IPS DF 6.9 (cell line): ENCODE data around the gene RARA.

Source experiments
- DNase-seq: peaks from one replicate; pipeline ENCODE4 v3.0.0-alpha.2; 2013; ENCODE audit warnings: low read depth, low spot score
- H3K27ac ChIP-seq: one replicate; pipeline ENCODE4 v1.5.1; 2013; ENCODE audit warnings: low read length, control low read depth
- H3K27me3 ChIP-seq: 2 replicates; pipeline ENCODE4 v1.6.1; 2013; ENCODE audit warnings: mild to moderate bottlenecking, low read length; ENCODE audit not compliant: control insufficient read depth, insufficient read depth
- H3K36me3 ChIP-seq: 2 replicates; pipeline ENCODE4 v1.6.1; 2013; ENCODE audit warnings: low read length; ENCODE audit not compliant: control insufficient read depth, insufficient read depth
- H3K4me1 ChIP-seq: 2 replicates; pipeline ENCODE4 v1.6.1; 2013; ENCODE audit warnings: low read length; ENCODE audit not compliant: control insufficient read depth, insufficient read depth
- H3K4me3 ChIP-seq: 2 replicates; pipeline ENCODE4 v1.5.1; 2013; ENCODE audit warnings: mild to moderate bottlenecking, low read length
- H3K9me3 ChIP-seq: 2 replicates; pipeline ENCODE4 v1.6.1; 2013; ENCODE audit warnings: low read length, inconsistent platforms; ENCODE audit not compliant: control insufficient read depth, insufficient read depth
- WGBS: extraction: QIAGEN DNeasy Blood & Tissue Kit; methylation state at CpG from one replicate; pipeline ENCODE4 v1.1.7; 2013; ENCODE audit warnings: mixed read lengths, missing lambda C conversion rate; ENCODE audit not compliant: insufficient read length, insufficient coverage; 5-methylcytosine and 5-hydroxymethylcytosine counted together

The RARA gene

GRCh38 chr17:40321961-40322357 is 13.0 kb downstream of the RARA start:
- WGBS, result no CpG with 5 or more reads among the region's 4 CpGs
- no peak for DNase-seq
- H3K27me3 ChIP-seq, result no peaks in the 10 kb centered on the region; the same call in 1 of the 2 replicates
- no peak overlapping the region for H3K4me3 ChIP-seq
- H3K4me1 ChIP-seq, result peaks cover 13% of the 10 kb centered on the region
- no peaks in the 10 kb centered on the region for H3K36me3 ChIP-seq
- H3K9me3 ChIP-seq, result no peaks in the 10 kb centered on the region
- no peak overlapping the region for H3K27ac ChIP-seq

GRCh38 chr17:40322358-40323315 is 13.7 kb downstream of the RARA start:
- Histone ChIP-seq H3K36me3 (no peaks in the 10 kb centered on the region), H3K4me3 (no peak overlapping the region), H3K27me3 (no peaks in the 10 kb centered on the region; the same call in 1 of the 2 replicates), H3K4me1 (peaks cover 13% of the 10 kb centered on the region), H3K9me3 (no peaks in the 10 kb centered on the region), H3K27ac (no peak overlapping the region)
- DNase-seq, result no peak
- no CpG with 5 or more reads among the region's 19 CpGs for WGBS

DNA sequence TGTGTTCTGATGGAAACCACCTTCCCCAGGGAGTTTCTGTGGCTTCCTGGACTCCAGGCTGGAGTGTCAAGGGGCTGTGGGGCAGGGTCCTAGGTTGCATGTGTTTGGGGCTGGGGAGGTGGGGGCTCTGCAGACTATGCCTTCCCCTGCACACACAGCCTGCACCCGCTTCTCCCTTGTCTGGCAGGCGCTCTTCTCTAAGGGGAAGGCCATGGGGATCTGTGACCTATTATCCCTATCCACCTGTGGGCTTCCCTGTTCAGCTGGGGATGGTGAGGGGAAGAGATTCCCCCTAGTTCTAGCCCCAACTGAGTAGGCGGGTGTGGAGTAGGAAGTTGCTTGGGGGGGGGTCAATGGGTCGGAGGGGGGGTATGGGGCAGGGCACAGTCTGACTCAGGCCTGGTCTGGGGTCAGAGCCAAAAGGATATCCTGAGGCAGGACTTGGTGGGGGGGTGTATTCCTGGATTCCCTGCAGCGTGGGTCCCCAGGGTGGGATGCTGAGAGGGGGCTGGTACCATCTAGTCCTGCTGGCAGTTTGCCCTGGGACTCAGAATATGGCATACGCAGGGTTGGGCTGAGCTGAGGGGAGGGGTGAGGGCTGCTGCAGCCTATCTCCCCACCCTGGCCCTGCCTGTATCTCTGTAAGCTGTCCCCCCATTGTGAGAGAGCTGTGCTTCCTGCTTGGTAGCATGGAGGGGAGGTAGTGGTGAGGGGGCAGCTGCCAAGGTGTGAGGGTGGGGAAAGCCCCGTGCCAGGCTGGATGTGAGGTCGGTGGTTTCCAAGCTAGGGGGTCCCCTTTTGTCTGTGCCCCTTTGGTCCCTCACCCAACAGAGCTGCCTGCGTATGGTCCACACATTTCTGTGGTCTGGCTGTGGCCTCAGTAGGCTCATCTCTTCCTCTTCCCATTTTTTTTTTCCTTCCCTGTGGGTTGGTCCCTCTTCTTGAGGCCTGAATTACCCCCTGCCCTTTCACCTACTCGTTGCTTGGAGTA is 14.7 kb downstream of the RARA start:
- WGBS, result no CpG with 5 or more reads among the region's 10 CpGs
- H3K27me3 ChIP-seq, result no peaks in the 10 kb centered on the region; the same call in 1 of the 2 replicates
- DNase-seq, result no peak
- peaks cover 13% of the 10 kb centered on the region for H3K4me1 ChIP-seq
- no peak overlapping the region for H3K27ac ChIP-seq
- no peaks in the 10 kb centered on the region for H3K9me3 ChIP-seq
- H3K4me3 ChIP-seq, result no peak overlapping the region
- no peaks in the 10 kb centered on the region for H3K36me3 ChIP-seq

DNA sequence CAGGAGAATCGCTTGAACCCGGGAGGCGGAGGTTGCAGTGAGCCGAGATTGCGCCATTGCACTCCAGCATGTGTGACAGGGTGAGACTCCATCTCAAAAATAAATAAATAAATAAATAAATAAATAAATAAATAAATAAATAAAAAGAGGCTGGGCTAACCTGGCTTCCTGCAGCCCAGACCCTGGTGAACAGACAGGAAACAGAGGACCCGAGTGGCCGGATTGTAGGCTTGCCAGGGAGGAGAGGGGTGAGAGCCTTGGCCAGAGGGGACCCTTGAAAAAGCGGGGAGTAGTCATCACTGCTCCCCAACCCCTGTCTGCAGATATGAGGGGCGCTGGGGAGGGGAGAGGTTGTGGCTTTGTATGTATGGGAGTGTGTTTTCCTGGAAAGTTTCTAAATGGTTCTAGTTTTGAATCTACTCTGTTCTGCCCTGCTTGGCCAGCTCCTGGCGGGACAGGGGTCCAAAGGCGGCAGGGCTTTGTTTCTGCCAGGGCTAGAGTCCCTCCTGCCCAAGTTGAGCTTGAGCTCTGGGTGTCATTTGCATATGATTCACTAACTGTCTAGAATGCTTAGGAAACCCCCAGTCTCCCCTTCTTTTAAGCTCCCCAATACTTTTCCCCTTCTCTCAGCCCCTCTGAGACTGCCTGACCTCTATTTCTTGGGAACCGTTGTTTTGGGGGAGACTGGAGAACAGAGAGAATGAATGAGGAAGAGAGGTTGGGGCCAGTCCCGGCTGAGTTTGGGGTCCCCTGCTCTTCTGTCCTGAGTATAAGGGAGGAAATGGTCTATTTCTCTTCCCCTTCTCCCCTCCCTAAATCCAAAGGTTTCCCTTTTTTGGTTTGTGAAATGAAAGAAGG is 16.4 kb downstream of the RARA start:
- Histone ChIP-seq H3K4me3 (no peak overlapping the region), H3K27ac (no peak overlapping the region), H3K9me3 (no peaks in the 10 kb centered on the region), H3K27me3 (no peaks in the 10 kb centered on the region), H3K36me3 (no peaks in the 10 kb centered on the region), H3K4me1 (peaks cover 10% of the 10 kb centered on the region)
- no peak for DNase-seq
- no CpG with 5 or more reads among the region's 13 CpGs for WGBS

DNA sequence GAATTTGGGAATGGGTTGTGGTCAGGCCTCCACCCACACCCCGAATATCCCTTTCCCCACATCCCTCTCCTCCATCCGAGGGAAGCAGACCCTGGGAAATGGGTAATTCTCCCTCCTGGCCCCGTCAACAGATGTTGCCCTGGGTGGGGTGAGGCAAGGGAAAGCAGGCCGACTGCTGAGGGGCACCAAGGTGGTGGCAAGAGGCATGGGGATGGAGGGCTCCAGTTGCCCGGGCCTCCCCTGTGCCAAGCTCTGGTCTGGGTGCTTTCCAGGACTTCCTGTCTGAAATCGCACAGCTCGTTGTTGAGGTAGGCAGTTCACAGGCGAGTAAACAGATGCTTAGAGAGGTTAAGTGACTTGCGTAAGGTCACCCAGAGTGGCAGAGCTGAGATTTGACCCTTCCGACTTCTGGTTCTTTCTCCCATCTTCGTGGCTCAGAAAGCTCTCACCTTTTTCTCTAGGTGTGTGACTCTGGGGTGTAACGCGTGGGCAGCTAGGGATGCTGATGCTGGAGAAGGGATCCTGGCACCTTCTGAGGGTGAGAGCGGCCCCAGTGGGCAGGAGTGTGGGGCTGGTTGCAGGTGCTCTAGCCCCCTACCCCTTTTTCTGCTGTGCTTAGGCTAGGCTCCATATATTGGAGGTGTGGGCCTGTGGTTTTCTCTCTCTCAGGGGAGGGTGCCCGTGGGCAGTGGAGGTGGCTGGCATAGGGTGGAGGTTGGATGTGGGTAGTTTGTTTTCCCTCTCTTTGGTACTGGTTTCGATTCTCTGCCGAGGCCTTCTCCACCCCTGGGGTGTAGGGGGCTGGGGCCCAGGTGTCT is 17.2 kb downstream of the RARA start:
- Histone ChIP-seq H3K4me1 (peaks cover 7% of the 10 kb centered on the region), H3K27ac (no peak overlapping the region), H3K4me3 (no peak overlapping the region)

GRCh38 chr17:40326832-40327199 is 17.8 kb downstream of the RARA start:
- no peak for DNase-seq
- Histone ChIP-seq H3K27ac (no peak overlapping the region), H3K4me3 (no peak overlapping the region), H3K4me1 (peaks cover 7% of the 10 kb centered on the region), H3K27me3 (no peaks in the 10 kb centered on the region), H3K36me3 (0 out of 2 replicates have a peak, but pooled peaks cover 2% of the 10 kb centered on the region), H3K9me3 (no peaks in the 10 kb centered on the region)
- no CpG with 5 or more reads among the region's 1 CpG for WGBS

More for the DNA sequence above, 17.2 kb downstream of the RARA start:
- H3K36me3 ChIP-seq, result 0 out of 2 replicates have a peak, but pooled peaks cover under 1% of the 10 kb centered on the region
- DNase-seq, result no peak
- no CpG with 5 or more reads among the region's 17 CpGs for WGBS
- no peaks in the 10 kb centered on the region for H3K27me3 ChIP-seq
- H3K9me3 ChIP-seq, result no peaks in the 10 kb centered on the region

- Histone ChIP-seq H3K27ac (no peak overlapping the region), H3K9me3 (no peaks in the 10 kb centered on the region), H3K4me3 (no peak overlapping the region), H3K4me1 (peaks cover 4% of the 10 kb centered on the region), H3K36me3 (0 out of 2 replicates have a peak, but pooled peaks cover 2% of the 10 kb centered on the region), H3K27me3 (no peaks in the 10 kb centered on the region)
- no peak for DNase-seq
- WGBS, result no CpG with 5 or more reads among the region's 4 CpGs
These were observed 18.3 kb downstream of the RARA start for GRCh38 chr17:40327244-40327729.

DNA sequence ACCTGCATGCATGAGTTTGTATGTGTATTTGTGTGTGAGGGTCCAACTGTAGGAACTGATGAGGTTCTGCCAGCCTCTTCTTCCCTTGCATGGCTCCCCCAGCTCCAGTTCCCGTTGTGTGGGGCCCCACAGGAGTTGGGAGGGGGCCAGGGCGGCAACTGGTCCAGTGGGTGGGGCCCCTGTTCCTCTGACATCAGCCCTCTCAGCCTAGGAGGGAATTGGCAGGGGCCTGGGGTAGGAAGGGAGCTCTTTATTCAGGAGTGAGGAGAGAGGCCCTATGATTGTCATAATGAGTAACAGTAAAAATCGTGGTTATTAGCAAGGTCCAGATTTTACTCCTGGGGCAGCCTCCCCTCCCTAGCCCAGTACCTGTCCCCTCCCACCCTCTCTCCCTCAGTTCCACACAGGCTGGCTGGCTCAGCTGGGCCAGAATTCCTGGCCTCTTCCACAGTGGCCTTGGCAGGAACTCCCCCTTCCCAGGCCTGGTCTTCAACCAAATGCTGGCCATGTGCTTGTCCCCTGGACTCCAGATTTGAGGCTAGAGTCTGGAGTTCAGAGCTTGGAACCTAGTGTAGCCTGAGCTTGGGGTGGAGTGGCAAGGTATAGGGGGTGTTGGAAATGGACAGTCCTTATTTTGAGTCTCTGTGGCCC is 18.9 kb downstream of the RARA start:
- DNase-seq, result no peak
- no peak overlapping the region for H3K4me3 ChIP-seq
- H3K4me1 ChIP-seq, result peaks cover under 1% of the 10 kb centered on the region; the same call in 1 of the 2 replicates
- H3K27ac ChIP-seq, result no peak overlapping the region
- WGBS, result no CpG with 5 or more reads among the region's 3 CpGs
- H3K36me3 ChIP-seq, result 0 out of 2 replicates have a peak, but pooled peaks cover 2% of the 10 kb centered on the region
- no peaks in the 10 kb centered on the region for H3K9me3 ChIP-seq
- H3K27me3 ChIP-seq, result no peaks in the 10 kb centered on the region

DNA sequence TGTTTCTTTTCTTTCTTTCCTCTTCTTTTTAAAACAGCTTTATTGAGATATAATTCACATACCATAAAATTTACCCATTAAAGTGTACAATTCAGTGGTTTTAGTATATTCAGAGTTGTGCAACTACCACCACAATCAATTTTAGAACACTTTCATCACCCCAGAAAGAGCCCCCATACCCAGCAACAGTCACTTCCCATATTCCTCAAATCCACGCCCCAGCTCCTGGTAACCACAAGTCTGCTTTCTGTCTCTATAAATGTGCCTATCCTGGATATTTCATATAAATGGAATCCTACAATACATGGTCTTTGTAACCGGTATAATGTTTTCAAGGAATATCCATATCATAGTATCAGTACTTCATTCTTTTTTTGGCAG is 19.4 kb downstream of the RARA start:
- H3K27ac ChIP-seq, result no peak overlapping the region
- 0 out of 2 replicates have a peak, but pooled peaks cover 2% of the 10 kb centered on the region for H3K36me3 ChIP-seq
- no peaks in the 10 kb centered on the region for H3K9me3 ChIP-seq
- DNase-seq, result no peak
- no CpG with 5 or more reads among the region's 2 CpGs for WGBS
- H3K4me3 ChIP-seq, result no peak overlapping the region
- H3K4me1 ChIP-seq, result no peaks in the 10 kb centered on the region
- no peaks in the 10 kb centered on the region for H3K27me3 ChIP-seq
